DND-41 (cell line): ENCODE measurements around the gene CTNNA3.

Source experiments
- EZH2 ChIP-seq: IDR thresholded peaks from 3 replicates; pipeline ENCODE4 v1.6.1; 2012; ENCODE audit warnings: borderline replicate concordance, low read depth, mild to moderate bottlenecking, moderate library complexity, low read length, inconsistent platforms; ENCODE audit not compliant: severe bottlenecking
- TF ChIP-seq, protein P1 (sequence below): IDR thresholded peaks from 2 replicates; pipeline ENCODE4 v1.5.1; 2012; ENCODE audit warnings: borderline replicate concordance, low read length, moderate library complexity, mild to moderate bottlenecking; ENCODE audit not compliant: poor library complexity, severe bottlenecking; ENCODE audit errors: extremely low read depth

- TF ChIP-seq, protein P1, sequence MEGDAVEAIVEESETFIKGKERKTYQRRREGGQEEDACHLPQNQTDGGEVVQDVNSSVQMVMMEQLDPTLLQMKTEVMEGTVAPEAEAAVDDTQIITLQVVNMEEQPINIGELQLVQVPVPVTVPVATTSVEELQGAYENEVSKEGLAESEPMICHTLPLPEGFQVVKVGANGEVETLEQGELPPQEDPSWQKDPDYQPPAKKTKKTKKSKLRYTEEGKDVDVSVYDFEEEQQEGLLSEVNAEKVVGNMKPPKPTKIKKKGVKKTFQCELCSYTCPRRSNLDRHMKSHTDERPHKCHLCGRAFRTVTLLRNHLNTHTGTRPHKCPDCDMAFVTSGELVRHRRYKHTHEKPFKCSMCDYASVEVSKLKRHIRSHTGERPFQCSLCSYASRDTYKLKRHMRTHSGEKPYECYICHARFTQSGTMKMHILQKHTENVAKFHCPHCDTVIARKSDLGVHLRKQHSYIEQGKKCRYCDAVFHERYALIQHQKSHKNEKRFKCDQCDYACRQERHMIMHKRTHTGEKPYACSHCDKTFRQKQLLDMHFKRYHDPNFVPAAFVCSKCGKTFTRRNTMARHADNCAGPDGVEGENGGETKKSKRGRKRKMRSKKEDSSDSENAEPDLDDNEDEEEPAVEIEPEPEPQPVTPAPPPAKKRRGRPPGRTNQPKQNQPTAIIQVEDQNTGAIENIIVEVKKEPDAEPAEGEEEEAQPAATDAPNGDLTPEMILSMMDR, result no peak
- TF ChIP-seq EZH2, result no peak
These were observed 29.0 kb downstream of the CTNNA3 start for GRCh38 chr10:67667035-67667425.
